Colonic mucosa (tissue), 4 donors: Measurements from ENCODE around the gene SGPL1. TPM values are rescaled to one million over a fixed set of nuclear protein-coding genes. Genes with fewer than 3 reads are reported as not detected.

ENCODE experiments used
- DNase-seq: peaks from one replicate; pipeline ENCODE4 v3.0.0-alpha.2; 2020
- H3K27ac ChIP-seq: fragments of 200-600 bp; one replicate; pipeline ENCODE4 v1.8.0; 2021
- H3K27me3 ChIP-seq: fragments of 200-600 bp; one replicate; pipeline ENCODE4 v1.8.0; 2021
- H3K36me3 ChIP-seq: fragments of 200-600 bp; one replicate; pipeline ENCODE4 v1.8.0; 2021
- H3K4me1 ChIP-seq: fragments of 200-600 bp; one replicate; pipeline ENCODE4 v1.8.0; 2021; ENCODE audit warnings: mild to moderate bottlenecking
- H3K4me3 ChIP-seq: fragments of 200-600 bp; one replicate; pipeline ENCODE4 v1.8.0; 2021
- H3K9ac ChIP-seq, 2 donors: one replicate each; pipeline ENCODE4 v1.7.0; 2013; ENCODE audit warnings: control low read depth in 2 of 2, low read depth in 2 of 2, low read length in 2 of 2
- H3K9me3 ChIP-seq: fragments of 200-600 bp; one replicate; pipeline ENCODE4 v1.8.0; 2021
- intact Hi-C: fragments of 100-400 bp; cut with DNase I; formaldehyde crosslinking; loops from one replicate; pipeline ENCODE4 v1.14.1; 2022
- total RNA-seq, 2 donors: library from RNA; stranded (reverse); fragmentation: NEBNext Ultra II Directional in 1 of 2; extraction: Animal tissue kit (Norgen Biotek cat#: 25700) in 1 of 2; gene quantifications; one replicate each; pipeline ENCODE4 v1.2.1, GENCODE V29; 2021
- TF ChIP-seq, protein P1 (sequence below): fragments of 200-600 bp; IDR thresholded peaks from one replicate; pipeline ENCODE4 v1.8.0; 2022; ENCODE audit warnings: antibody characterized with exemption, mild to moderate bottlenecking
- donor health status: healthy.
- donor health status: DM: no; HTN: no; CAD: no.
- donor health status: DM: no; HTN: no; CAD: no.

Gene SGPL1
- total RNA-seq, 2 donors from 2014 or later, result 59.8 to 67.6 TPM

DNA sequence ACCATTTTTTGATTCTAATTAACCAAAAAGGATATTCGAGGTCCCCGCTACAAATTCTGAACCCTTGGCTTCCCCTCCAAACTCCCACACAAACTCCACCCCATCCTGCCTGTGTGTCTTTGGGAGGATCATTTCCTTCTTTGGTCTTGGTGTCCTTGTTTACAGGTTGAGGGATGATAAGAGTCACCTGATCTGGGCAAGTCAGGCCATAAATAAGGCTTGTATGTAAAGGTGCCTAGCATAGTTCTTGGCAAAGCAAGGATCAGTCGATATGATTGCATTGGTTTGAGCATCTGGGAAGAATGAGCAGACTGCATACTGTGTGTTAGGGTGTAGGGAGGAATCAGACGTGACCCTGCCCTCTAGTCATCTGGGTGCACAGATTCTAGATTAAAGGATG is 1.6 kb upstream of the SGPL1 start:
- intact Hi-C loops, result no loop called here
- Histone ChIP-seq H3K27me3 (no peaks in the 10 kb centered on the region), H3K9me3 (no peaks in the 10 kb centered on the region), H3K36me3 (no peaks in the 10 kb centered on the region), H3K9ac (peak overlapping the region in 1 of 2 donors; percentile 43), H3K27ac (no peak overlapping the region), H3K4me3 (no peak overlapping the region), H3K4me1 (peaks cover 5% of the 10 kb centered on the region)
- TF ChIP-seq, protein P1, sequence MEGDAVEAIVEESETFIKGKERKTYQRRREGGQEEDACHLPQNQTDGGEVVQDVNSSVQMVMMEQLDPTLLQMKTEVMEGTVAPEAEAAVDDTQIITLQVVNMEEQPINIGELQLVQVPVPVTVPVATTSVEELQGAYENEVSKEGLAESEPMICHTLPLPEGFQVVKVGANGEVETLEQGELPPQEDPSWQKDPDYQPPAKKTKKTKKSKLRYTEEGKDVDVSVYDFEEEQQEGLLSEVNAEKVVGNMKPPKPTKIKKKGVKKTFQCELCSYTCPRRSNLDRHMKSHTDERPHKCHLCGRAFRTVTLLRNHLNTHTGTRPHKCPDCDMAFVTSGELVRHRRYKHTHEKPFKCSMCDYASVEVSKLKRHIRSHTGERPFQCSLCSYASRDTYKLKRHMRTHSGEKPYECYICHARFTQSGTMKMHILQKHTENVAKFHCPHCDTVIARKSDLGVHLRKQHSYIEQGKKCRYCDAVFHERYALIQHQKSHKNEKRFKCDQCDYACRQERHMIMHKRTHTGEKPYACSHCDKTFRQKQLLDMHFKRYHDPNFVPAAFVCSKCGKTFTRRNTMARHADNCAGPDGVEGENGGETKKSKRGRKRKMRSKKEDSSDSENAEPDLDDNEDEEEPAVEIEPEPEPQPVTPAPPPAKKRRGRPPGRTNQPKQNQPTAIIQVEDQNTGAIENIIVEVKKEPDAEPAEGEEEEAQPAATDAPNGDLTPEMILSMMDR, result no peak
- DNase-seq, result no peak

DNA sequence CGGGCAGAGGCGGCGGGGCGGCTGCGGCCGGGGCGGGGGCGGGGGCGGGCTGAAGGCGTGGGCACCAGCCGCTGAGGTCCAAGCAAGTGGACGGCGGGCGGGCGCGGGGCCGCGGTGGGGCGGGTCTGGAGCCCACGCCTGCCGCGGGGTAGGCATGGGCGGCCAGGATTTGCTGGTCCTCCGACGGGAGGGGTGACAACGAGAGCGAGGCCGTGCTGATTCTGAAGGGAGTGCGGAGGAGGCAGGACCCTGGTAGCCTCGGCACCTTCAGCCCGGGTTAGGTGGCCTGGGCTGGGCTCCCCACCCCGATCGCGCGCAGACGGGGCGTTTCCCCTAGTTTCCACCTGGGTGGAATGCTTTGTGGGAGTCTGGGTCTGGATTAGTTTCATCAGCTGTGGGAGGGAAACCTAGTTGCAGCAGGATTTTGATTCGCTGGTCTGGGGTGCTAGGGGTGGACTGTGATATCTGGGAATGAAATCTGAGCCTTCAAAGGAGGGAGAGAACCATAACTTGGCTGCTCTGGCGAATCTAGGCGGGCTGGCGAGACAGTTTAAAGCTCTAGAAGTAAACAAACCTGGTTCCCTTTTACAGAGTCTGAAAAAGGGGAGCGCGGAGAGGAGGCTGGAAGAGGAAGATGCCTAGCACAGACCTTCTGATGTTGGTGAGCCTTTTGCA is 609 bp downstream of the SGPL1 start:
- DNase-seq, result peak; percentile 76
- peaks cover 5% of the 10 kb centered on the region for H3K4me1 ChIP-seq
- no peaks in the 10 kb centered on the region for H3K9me3 ChIP-seq
- no peaks in the 10 kb centered on the region for H3K27me3 ChIP-seq
- TF ChIP-seq, protein P1, result no peak
- peak overlapping the region; percentile 62 for H3K4me3 ChIP-seq
- H3K36me3 ChIP-seq, result no peaks in the 10 kb centered on the region
- peak overlapping the region; percentile 77 to 83 for H3K9ac ChIP-seq
- intact Hi-C loops, result no loop called here
- peak overlapping the region; percentile 90 for H3K27ac ChIP-seq

DNA sequence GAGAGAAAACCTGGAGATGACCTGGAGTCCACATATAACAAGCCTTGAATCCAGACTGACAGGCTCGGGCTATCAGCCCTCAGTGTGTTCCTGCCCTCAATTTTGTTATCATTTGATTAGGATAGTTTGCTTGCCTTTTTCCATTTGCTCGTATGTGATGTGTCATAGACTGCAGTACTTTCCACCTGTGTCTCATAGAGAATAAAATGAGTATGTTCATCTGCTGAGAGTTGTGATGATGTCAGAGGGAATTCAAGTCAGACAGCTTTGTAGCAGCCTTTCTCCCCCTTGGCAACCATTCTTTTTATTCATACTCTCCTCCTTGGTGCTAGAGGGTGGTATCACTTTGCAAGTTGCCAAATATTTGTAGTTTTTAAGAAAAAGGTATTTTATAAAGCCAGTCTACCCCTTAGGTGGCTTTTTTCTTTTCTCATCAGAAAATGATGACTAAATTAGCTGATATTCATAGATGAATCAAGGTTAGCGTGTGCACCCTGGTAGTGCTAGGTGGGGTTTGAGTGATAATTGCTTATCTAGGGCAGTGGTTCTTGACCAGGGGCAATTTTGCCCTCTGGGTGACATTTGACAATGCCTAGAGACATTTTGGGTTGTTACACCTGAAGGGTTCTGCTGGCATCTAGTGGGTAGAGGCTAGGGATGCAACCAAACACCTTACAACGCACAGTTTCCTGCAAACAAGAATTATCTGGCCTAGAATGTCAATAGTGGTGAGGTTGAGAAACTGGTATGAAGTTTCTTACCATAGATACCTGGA is 5.4 kb downstream of the SGPL1 start:
- H3K4me1 ChIP-seq, result peaks cover 5% of the 10 kb centered on the region
- H3K4me3 ChIP-seq, result no peak overlapping the region
- H3K27me3 ChIP-seq, result no peaks in the 10 kb centered on the region
- H3K9ac ChIP-seq, result no peak overlapping the region
- no peak overlapping the region for H3K27ac ChIP-seq
- no peaks in the 10 kb centered on the region for H3K9me3 ChIP-seq
- DNase-seq, result no peak
- TF ChIP-seq, protein P1, result no peak
- H3K36me3 ChIP-seq, result no peaks in the 10 kb centered on the region
- intact Hi-C loops, result no loop called here

DNA sequence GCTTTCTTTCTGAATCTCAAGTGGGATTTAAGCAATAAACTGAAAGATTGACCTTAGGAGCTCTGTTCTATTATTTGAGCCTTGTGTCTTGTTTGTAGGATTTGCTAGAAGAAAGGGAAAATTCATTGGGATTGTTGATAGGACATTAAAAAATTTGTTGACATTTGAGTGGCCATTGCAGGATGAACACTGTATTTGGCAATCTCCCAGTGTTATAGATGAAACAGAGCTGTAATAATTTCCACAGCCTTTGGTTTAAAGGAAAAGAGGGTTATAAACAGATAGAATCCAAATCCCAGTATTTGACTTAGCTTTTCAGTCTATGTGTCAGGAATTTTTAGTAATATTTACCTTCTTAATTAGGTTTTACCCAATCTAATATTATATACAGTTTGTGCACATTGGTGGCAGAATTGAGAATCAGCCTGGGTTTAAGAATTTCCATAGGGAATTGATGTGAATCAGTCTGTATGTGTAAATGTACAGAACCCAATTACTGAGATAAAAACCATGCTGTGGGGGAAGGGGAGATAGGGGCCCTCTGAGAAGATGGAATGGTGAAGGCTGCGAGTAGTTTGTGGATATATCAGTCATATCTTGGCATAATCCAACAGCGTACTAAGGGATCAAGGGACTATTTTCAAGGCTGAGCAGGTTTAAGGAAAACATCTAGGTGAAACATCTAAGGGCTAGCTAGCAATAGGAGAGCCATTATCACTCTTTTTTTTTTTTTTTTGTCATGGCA is 6.5 kb downstream of the SGPL1 start:
- intact Hi-C loops, result no loop called here
- no peaks in the 10 kb centered on the region for H3K9me3 ChIP-seq
- TF ChIP-seq, protein P1, result no peak
- peaks cover 3% of the 10 kb centered on the region for H3K4me1 ChIP-seq
- no peak overlapping the region for H3K4me3 ChIP-seq
- no peak for DNase-seq
- H3K9ac ChIP-seq, result no peak overlapping the region
- H3K27ac ChIP-seq, result no peak overlapping the region
- H3K36me3 ChIP-seq, result no peaks in the 10 kb centered on the region
- no peaks in the 10 kb centered on the region for H3K27me3 ChIP-seq

DNA sequence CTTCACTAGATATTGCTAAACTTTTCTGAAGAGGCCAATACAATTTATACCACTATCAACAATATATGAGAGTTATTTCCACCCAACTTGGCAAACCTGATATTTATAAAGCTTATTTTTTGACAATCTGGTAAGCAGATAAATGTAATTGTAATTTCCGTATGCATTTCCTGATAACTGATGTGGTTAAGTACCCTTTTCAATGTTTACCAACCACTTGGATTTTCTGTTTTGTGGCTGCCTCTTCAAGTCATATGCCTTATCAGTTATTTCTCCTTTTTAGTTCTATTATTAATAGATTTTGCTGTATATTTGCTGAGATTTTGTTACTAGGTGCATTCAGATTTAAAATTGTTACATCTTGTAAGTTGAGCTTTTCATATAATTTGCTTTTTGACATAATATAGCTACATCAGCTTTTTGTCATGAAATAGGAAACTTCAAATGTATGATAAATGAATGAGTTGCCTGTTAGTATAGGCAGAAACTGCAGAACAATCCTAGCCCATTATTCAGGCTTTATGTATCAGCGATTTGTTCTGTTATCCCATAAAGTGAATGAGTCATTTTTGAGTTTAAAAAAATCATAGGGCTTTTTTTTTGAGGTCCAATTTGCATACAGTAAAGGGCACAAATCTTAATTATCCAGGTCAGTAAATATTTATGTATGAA is 11.5 kb downstream of the SGPL1 start:
- Histone ChIP-seq H3K9me3 (no peaks in the 10 kb centered on the region), H3K4me3 (no peak overlapping the region), H3K27me3 (no peaks in the 10 kb centered on the region), H3K36me3 (no peaks in the 10 kb centered on the region), H3K4me1 (peaks cover 14% of the 10 kb centered on the region), H3K27ac (no peak overlapping the region), H3K9ac (no peak overlapping the region)
- DNase-seq, result no peak
- intact Hi-C loops, result no loop called here
- TF ChIP-seq, protein P1, result no peak
